HG03469 (cell line): ENCODE measurements around the gene EFL1.
"Not testable (repeated sequence)": the region's sequence is repeated elsewhere in the genome, so short reads cannot be mapped to it uniquely, and the experiment has no call there.

Source experiments
- ATAC-seq: cut with Tn5 transposase; IDR thresholded peaks from one replicate; pipeline ENCODE4 v1.9.1; 2021; ENCODE audit warnings: mild to moderate bottlenecking, moderate library complexity, moderate number of reproducible peaks; ENCODE audit not compliant: unreplicated experiment

Gene EFL1

DNA sequence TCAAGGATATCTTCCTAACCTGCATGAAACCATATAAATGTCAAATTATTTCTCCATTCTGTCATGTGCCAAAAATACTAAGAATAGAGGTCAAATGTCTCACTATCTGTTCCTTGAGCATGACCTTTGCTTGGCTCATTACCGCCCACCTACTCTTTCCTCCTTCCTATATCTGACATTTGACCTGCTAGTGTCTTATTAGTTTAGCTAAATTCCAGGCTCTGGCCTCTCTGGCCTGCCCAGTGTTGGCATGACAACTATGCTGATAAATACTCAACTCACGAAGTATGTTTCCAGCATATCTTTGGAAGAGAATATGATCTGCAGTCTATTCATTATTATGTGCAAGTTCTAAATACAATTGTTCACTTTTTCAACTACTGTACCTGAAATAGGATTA is 58.0 kb downstream of the EFL1 start:
- ATAC-seq, result not testable (repeated sequence)

GRCh38 chr15:82197733-82198594 is 64.6 kb downstream of the EFL1 start:
- ATAC-seq, result peak; percentile 68

GRCh38 chr15:82196353-82196752 is 66.2 kb downstream of the EFL1 start:
- no peak for ATAC-seq

GRCh38 chr15:82195818-82196217 is 66.7 kb downstream of the EFL1 start:
- not testable (repeated sequence) for ATAC-seq

DNA sequence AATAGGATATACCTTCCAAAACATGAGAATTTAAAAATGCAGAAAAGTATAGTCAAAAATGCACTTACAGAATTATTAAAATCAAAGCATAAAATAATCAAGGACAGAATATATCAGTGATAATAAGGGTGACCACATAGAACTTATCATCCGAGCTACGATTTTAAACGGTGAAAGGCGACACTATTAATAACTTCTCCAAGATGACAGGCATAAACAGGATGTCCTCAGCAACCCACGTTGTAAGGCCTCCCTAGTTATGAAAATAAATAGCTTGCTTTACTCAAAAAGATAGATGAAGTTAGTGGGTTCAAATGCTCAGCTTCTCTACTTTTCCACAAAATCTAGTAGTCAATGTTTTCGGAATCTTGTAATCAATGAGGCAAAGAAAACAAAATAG is 68.0 kb downstream of the EFL1 start:
- ATAC-seq, result not testable (repeated sequence)

GRCh38 chr15:82193435-82193834 is 69.1 kb downstream of the EFL1 start:
- ATAC-seq, result not testable (repeated sequence)

- ATAC-seq, result not testable (repeated sequence)
These were observed 70.1 kb downstream of the EFL1 start for GRCh38 chr15:82192394-82192793.

- peak; percentile 85 for ATAC-seq
These were observed 75.7 kb downstream of the EFL1 start for GRCh38 chr15:82186719-82187406.

- no peak for ATAC-seq
These were observed 76.4 kb downstream of the EFL1 start for GRCh38 chr15:82186161-82186560.

GRCh38 chr15:82184776-82185175 is 77.8 kb downstream of the EFL1 start:
- ATAC-seq, result no peak

GRCh38 chr15:82184355-82184754 is 78.2 kb downstream of the EFL1 start:
- ATAC-seq, result no peak

DNA sequence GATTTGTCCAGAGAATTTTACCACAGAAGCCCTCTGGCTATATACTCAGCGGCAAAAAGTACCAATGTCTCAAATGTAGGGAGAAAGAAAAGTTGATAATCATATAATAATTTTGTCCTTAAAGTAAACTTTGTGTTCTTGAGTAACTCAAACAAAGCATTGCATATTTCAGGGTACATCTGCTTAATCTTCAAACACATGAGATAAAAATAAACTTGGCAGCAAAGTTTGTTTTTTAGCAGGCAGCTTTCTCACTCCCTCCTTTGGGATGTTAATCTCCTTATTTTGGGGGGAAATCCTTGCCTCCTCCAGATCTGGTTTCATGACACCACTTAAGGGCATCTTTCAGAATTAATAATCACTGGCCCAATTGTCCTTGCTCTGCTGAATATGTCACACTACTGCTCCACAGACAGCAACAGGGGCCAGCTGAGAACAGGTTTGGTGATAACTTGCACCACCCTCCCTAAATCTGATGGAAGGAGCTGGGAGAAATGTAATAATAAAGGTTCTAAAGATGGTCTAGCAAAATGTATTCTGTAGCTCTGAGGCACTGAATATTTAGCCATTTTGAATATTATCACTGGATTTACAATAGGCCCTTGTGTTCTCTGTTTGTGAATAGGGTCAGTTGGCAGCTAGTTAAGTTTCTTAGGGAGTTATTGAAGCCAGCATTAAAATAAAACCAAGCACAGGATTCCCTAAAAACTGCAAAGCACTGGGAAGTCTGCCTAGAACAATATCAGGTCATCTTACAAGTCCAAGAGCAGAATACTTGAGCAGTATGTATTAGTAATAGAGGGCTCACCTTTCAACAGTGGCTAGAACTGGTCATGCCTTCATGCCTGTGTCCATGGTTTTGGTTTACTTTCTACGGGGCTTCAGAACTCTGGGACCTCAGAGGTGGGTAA is 79.2 kb downstream of the EFL1 start:
- no peak for ATAC-seq

GRCh38 chr15:82181371-82181770 is 81.2 kb downstream of the EFL1 start:
- no peak for ATAC-seq

DNA sequence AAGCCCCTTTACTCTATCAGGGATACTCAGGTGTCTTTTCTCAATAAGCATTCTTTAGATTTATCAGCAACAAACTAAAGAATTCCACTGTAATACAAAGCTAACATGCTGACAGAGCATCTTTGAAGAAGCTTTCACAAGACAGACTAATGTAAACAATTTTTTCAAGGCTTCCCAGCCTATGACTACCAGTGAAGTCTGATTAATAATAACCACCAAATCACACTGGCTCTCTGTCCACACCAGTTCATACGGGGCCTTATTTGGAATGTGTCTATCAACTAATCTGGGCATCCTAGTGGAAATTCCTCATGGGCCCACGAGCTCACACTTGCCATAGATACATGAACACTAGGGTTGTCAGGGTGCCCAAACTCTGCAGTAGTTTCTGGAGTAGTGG is 84.5 kb downstream of the EFL1 start:
- no peak for ATAC-seq

DNA sequence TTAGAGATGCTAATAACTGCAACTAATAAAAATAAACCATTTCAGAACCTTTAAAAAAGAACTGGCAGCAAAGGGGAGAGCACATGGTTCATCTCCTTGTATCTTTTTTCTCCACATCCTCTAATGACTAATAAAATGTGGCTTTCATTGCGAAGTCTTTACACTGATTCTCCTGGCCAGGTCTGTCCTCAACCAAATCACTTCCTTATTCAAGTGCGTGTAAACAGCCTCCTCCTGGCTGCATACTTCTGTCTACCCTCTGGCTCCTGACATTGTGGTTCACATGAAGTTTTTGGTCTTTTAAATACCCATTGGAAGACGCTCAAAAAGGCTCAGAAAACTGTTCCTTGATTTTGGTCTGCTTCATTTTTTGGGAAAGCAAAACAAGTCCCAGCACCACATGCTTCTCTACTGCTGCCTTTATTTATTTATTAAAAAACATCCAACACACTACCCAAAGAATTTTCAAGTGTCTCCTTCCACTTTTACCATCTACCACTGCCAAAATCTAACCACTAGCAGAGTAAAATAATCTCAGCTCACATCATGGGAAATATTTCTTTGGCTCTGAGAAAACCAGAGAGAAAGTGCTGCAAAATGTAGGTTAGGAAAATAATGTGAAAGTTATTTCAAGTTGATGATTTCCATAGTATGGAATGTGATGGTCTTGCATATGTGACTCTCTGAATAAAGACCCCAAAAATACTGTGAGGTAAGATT is 85.1 kb downstream of the EFL1 start:
- ATAC-seq, result no peak

DNA sequence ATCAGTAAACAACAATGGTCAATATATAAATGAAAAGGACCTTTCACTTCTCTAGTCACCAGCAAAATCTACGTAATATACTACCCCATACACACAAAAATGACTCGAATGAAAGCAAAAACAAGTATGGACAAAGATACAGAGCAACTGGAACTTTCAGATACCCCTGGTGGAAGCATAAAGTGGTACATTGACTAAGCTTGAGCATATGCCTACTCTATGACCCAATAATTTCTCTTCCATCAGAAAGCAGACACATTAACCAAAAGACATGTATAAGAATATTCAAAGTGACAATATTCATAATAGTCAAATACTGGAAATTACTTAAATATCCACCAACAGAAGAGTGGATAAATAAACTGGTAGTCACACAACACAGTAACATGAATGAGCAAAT is 86.0 kb downstream of the EFL1 start:
- no peak for ATAC-seq

DNA sequence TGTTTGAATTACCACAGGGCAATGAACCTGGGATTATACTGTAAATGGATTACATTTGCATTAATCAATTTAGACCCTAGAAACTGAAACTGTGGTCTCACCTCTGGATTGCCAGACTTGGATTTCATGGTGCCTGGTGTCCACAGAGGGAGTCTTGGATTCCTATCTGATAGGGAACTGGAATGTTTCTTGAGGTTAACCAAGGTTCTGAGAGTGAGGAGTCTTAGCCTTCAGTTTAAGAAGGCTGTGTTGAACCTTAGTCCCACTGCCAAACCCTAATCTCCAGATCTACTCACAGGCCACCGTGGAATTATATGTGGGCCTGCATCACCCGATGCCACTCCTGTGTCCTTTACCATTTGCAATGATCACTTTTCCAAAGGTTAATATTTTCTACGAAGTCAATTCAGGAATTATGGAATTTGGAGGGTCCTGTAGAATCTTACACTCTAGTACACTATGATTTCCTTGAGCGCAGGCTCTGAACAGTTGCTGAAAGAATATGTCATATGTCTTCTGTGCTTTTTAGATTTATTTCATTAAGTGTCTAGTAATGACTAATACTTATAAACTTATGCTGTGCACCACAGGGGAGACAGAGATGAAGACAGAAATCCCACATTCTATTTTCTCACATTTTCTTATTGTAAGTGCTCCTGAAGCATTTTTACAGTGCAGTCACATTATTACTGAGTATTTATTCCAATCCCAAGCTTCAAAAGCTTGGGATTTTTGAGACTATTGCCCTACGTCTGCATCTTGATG is 87.9 kb downstream of the EFL1 start:
- ATAC-seq, result no peak

GRCh38 chr15:82173108-82173507 is 89.4 kb downstream of the EFL1 start:
- no peak for ATAC-seq

DNA sequence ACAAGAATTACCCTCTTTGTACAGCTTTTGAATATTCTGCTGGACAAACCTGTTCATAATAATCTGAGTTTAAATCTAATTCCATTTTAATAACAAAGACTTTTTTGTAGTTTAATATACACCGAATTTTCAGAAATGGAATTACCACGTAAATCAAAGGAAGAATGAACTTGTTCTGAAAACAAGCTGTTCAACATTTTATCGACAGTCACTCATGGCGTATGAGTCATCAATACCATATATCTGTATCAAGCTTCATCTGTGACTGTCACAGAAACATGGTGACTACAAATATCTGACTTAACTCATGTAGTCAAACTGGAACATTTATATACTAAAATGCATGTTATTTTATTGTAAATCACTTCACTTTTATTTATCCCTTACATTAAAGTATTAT is 90.0 kb downstream of the EFL1 start:
- no peak for ATAC-seq

DNA sequence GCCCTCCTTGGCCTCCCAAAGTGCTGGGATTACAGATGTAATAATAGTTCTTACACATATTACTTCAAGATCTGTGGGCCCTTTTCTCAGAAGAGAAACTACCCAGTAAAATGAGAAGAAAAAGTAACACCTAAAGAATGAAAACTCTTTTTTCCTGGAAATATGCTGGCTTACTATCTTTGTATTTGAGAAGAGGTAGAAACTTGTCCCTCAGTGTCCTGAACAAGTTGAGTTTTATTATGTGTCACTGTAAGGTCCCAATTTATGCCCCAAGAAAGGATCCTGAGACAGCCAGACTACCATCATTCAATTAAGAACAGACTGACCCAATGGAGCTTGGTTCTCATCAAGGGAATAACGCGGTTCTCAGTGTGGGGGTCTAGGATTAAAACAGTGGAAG is 93.8 kb downstream of the EFL1 start:
- no peak for ATAC-seq
